ENCODE measurements around the gene PALLD. TPM values are rescaled to one million over a fixed set of nuclear protein-coding genes. Genes with fewer than 3 reads are reported as not detected.
A peak's percentile ranks its signal among the peaks of the same experiment; 100 is the strongest.

PALLD gene
- polyA plus RNA-seq, 3 donors, result 6.1 to 11.8 (median 9.9) TPM

DNA sequence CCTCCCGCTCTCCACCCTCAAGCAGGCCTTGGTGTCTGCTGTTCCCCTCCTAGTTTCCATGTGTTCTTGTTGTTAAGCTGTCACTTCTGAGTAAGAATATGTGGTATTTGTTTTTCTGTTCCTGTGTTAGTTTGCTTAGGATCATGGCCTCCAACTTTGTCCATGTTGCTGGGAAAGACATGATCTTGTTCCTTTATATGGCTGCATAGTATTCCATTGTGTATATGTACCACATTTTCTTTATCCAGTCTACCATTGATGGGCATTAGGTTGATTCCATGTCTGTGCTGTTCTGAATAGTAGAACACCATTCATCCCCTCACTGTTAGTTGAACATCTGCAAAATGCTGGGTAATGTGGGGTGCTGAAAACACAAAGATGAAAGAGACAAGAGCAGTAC, 222.9 kb downstream of the PALLD start:
- Mint-ChIP-seq H3K4me1 (peaks cover 35% of the 10 kb centered on the region), H3K9me3 (peaks cover 0 to 4% (median 0%) of the 10 kb centered on the region in 7 donors), H3K27me3 (ENCODE audit: low read depth in 3 of 3) (peaks cover 0 to 4% (median 0%) of the 10 kb centered on the region in 3 donors), H3K4me3 (no peak overlapping the region), H3K36me3 (no peaks in the 10 kb centered on the region), H3K27ac (no peak overlapping the region)
- no peak overlapping the region for H2AFZ ChIP-seq (ENCODE audit: insufficient read depth, low read depth, low read length, poor library complexity, severe bottlenecking)
- H3K36me3 ChIP-seq (replicated peaks in 1 of 2; ENCODE audit: control insufficient read depth in 1 of 2, insufficient read depth in 2 of 2, low read length in 2 of 2), result no peaks in the 10 kb centered on the region
- no peaks in the 10 kb centered on the region for H3K79me2 ChIP-seq (ENCODE audit: insufficient read depth, low read length)
- H3K4me1 ChIP-seq (ENCODE audit: control insufficient read depth in 1 of 2, insufficient read depth in 2 of 2, low read length in 2 of 2), result peaks cover 22 to 36% of the 10 kb centered on the region in 2 donors
- H3K4me3 ChIP-seq (replicated peaks in 1 of 3; ENCODE audit: low read depth in 2 of 3, low read length in 3 of 3), result no peak overlapping the region
- no peak overlapping the region for H3K27ac ChIP-seq (ENCODE audit: low read depth in 1 of 2, low read length in 2 of 2)
- no peaks in the 10 kb centered on the region for H3K27me3 ChIP-seq (ENCODE audit: control insufficient read depth in 2 of 2, insufficient read depth in 2 of 2, low read length in 2 of 2)
- H3K4me2 ChIP-seq (replicated peaks; ENCODE audit: extremely low read depth, low read length, poor library complexity, severe bottlenecking), result no peak overlapping the region
- WGBS (ENCODE audit: insufficient coverage), result no CpG with 5 or more reads among the region's 1 CpG
- intact Hi-C loops (cut with micrococcal nuclease), result loop anchor here (5.0 to 10.0 kb wide), 4 partner anchors 75 to 165 kb away; no protein-coding TSS in a partner anchor
- H3K9me3 ChIP-seq (replicated peaks in 1 of 2; ENCODE audit: control insufficient read depth in 1 of 2, insufficient read depth in 1 of 2, low read length in 2 of 2), result no peaks in the 10 kb centered on the region
- TF ChIP-seq, protein P1, sequence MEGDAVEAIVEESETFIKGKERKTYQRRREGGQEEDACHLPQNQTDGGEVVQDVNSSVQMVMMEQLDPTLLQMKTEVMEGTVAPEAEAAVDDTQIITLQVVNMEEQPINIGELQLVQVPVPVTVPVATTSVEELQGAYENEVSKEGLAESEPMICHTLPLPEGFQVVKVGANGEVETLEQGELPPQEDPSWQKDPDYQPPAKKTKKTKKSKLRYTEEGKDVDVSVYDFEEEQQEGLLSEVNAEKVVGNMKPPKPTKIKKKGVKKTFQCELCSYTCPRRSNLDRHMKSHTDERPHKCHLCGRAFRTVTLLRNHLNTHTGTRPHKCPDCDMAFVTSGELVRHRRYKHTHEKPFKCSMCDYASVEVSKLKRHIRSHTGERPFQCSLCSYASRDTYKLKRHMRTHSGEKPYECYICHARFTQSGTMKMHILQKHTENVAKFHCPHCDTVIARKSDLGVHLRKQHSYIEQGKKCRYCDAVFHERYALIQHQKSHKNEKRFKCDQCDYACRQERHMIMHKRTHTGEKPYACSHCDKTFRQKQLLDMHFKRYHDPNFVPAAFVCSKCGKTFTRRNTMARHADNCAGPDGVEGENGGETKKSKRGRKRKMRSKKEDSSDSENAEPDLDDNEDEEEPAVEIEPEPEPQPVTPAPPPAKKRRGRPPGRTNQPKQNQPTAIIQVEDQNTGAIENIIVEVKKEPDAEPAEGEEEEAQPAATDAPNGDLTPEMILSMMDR (IDR thresholded peaks at IDR 0.05), result no peak
- no peak overlapping the region for H3K9ac ChIP-seq (ENCODE audit: insufficient read depth, low read length, poor library complexity, severe bottlenecking)
- no peak for DNase-seq
- H4K20me1 ChIP-seq (ENCODE audit: insufficient read depth, low read length), result no peaks in the 10 kb centered on the region

DNA sequence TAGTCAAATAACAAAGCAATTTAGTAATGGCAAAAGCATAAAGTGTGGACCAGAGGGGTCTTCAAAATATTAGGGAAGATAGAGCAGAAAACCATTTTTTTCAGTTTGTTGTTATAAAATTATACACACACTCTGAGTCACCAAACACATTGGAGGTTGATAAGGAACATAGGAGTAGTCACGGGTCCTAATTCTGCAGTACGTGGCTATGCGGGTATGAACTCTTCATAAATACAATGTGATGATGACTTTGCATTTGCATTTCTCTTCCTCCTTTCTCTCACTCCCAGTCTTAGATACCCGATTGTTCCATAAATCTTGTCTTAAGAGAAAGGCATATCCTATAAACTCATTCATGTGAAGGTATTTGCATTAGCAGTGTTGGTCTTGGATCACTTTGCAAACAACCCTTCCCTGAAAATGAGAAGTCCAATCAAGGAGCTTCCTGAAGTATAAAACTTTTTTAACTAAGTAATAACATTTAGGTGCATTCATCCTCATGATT, 223.6 kb downstream of the PALLD start:
- peaks cover 40% of the 10 kb centered on the region for H3K4me1 Mint-ChIP-seq
- TF ChIP-seq, protein P1 (IDR thresholded peaks at IDR 0.05), result no peak
- Histone ChIP-seq H3K36me3 (replicated peaks in 1 of 2; ENCODE audit: control insufficient read depth in 1 of 2, insufficient read depth in 2 of 2, low read length in 2 of 2) (no peaks in the 10 kb centered on the region), H4K20me1 (ENCODE audit: insufficient read depth, low read length) (no peaks in the 10 kb centered on the region), H2AFZ (ENCODE audit: insufficient read depth, low read depth, low read length, poor library complexity, severe bottlenecking) (no peak overlapping the region), H3K27me3 (ENCODE audit: control insufficient read depth in 2 of 2, insufficient read depth in 2 of 2, low read length in 2 of 2) (no peaks in the 10 kb centered on the region), H3K9ac (ENCODE audit: insufficient read depth, low read length, poor library complexity, severe bottlenecking) (no peak overlapping the region), H3K9me3 (replicated peaks in 1 of 2; ENCODE audit: control insufficient read depth in 1 of 2, insufficient read depth in 1 of 2, low read length in 2 of 2) (no peaks in the 10 kb centered on the region), H3K4me2 (replicated peaks; ENCODE audit: extremely low read depth, low read length, poor library complexity, severe bottlenecking) (no peak overlapping the region), H3K27ac (ENCODE audit: low read depth in 1 of 2, low read length in 2 of 2) (no peak overlapping the region), H3K4me3 (replicated peaks in 1 of 3; ENCODE audit: low read depth in 2 of 3, low read length in 3 of 3) (no peak overlapping the region), H3K4me1 (ENCODE audit: control insufficient read depth in 1 of 2, insufficient read depth in 2 of 2, low read length in 2 of 2) (peaks cover 28 to 43% of the 10 kb centered on the region in 2 donors), H3K79me2 (ENCODE audit: insufficient read depth, low read length) (no peaks in the 10 kb centered on the region)
- no peak overlapping the region for H3K27ac Mint-ChIP-seq
- H3K36me3 Mint-ChIP-seq, result no peaks in the 10 kb centered on the region
- peaks cover 0 to 4% (median 0%) of the 10 kb centered on the region in 3 donors for H3K27me3 Mint-ChIP-seq (ENCODE audit: low read depth in 3 of 3)
- intact Hi-C loops (cut with micrococcal nuclease), result loop anchor here (5.0 to 10.0 kb wide), 3 partner anchors 74 to 162 kb away; no protein-coding TSS in a partner anchor
- peaks cover 0 to 4% (median 0%) of the 10 kb centered on the region in 7 donors for H3K9me3 Mint-ChIP-seq
- no CpG with 5 or more reads among the region's 4 CpGs for WGBS (ENCODE audit: insufficient coverage)
- peak overlapping the region in 1 of 2 donors; percentile 5 for H3K4me3 Mint-ChIP-seq
- DNase-seq, result peak; percentile 20 to 34 (median 32)

Data from CD14-positive monocyte (primary cell).